ENCODE data around the gene ANKRD62.

ANKRD62 gene

DNA sequence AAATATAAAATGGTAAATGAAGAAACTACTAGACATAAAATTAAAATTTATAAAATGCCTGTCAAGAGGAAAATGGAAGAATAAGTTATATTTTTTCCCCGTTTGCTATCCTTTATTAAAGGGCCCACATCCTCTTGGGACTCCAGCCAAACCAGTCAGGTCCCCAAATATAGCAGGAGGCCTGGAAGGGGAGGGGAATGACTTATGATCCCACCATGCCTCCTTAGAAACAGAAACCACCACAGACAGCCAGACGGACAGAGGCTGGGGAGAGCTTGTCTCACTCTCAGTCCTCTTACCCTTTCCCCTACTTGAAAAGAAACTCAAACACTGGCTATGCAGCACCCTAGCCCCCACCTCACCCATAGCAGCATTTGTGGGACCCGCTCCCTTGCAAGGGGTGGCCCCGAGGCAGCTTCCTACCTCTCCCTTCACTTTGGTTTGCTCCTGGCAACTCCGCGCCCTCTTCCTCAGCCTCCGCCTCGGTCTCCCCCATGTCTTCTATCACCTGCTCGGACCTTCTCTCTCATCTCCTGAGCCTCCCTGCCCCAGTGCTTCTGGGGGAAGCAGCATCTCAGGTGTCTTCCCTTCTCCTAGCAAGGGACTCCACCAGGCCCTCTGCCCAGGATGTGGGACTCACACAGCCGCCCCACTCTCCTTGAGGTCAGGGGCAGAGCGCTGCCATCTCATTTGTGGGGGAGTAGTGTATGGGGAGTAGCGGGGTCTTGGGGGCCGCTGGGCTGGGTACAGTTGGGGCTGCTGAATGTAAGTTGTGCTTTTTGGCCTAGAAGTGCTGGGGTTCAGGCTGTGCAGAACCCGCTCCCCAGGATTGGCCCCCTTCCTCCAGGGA, 37.4 kb upstream of the ANKRD62 start:
- no peaks in the 10 kb centered on the region for H3K36me3 ChIP-seq (ENCODE audit: control insufficient read depth, insufficient read depth, low read length)
- no peak for DNase-seq
- H3K4me1 ChIP-seq (ENCODE audit: control insufficient read depth, insufficient read depth, low read length, poor library complexity, severe bottlenecking) = no peaks in the 10 kb centered on the region

DNA sequence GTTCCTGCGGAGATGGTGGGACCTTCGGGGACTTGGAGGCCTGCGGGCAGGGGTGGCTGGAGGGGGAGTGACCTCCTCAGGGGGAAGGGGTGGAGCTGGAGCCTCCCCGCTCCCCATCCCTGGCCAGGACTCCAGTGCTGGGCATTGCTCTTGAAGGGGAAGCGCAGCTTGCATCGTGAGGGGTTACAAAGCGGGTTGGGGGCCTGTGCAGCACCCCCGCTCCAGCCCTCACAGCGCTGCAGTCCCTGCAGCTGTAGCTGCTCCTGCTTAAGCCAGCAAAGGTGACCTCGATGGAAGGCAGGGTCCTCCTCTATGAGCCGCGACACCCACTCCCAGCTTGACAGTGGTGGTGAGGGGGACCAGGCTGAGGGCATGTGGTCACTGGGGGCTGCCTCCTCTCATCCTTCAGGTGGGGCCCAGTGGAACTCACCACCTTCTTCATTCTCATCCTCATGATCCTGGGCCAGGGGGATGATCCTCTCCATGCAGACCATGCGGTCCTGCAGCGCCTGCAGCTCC, 36.7 kb upstream of the ANKRD62 start:
- H3K36me3 ChIP-seq (ENCODE audit: control insufficient read depth, insufficient read depth, low read length) = no peaks in the 10 kb centered on the region

More for the DNA sequence above, 37.4 kb upstream of the ANKRD62 start:
- no peaks in the 10 kb centered on the region for H3K27me3 ChIP-seq (replicated peaks; ENCODE audit: control insufficient read depth, insufficient read depth, low read length, poor library complexity, severe bottlenecking)
- H3K27ac ChIP-seq (ENCODE audit: insufficient read depth, low read length, poor library complexity, severe bottlenecking) = no peak overlapping the region
- no peak overlapping the region for H3K4me3 ChIP-seq (ENCODE audit: insufficient read depth, low read depth, low read length, poor library complexity, severe bottlenecking)
- H3K9me3 ChIP-seq (ENCODE audit: control insufficient read depth, low read length) = no peaks in the 10 kb centered on the region

DNA sequence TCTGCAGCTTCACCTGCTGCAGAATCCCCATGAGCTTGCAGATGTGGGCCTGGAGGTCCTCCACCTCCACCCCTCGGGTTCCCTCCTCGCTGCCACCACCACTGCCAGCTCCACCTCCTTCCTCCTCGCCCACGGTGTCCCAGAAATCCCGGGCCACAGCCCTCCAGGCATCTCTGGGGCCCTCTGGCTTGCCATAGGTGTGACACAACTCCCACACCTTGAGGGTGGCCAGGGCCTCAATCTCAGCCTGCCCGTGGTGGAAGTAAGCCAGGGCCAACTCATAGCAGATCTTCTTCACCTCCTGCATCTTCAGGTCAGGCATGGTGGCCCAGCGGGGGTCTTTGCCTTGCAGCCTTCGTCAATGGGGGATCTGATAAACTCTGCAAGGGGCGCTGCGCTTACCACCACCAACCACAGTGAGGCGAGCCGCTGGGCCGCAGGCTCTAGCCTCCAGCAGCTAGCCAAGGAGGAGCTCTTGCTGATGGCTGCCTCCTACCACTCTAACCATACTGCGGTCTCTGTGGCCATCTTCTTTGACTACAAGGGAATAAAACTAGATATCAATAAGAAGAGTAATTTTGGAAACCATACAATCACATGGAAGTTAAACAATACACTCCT, 36.1 kb upstream of the ANKRD62 start:
- no peaks in the 10 kb centered on the region for H3K4me1 ChIP-seq (ENCODE audit: control insufficient read depth, insufficient read depth, low read length, poor library complexity, severe bottlenecking)
- no peak for DNase-seq

More for the DNA sequence above, 36.7 kb upstream of the ANKRD62 start:
- Histone ChIP-seq H3K4me3 (ENCODE audit: insufficient read depth, low read depth, low read length, poor library complexity, severe bottlenecking) (no peak overlapping the region), H3K27ac (ENCODE audit: insufficient read depth, low read length, poor library complexity, severe bottlenecking) (no peak overlapping the region), H3K9me3 (ENCODE audit: control insufficient read depth, low read length) (no peaks in the 10 kb centered on the region), H3K4me1 (ENCODE audit: control insufficient read depth, insufficient read depth, low read length, poor library complexity, severe bottlenecking) (no peaks in the 10 kb centered on the region), H3K27me3 (replicated peaks; ENCODE audit: control insufficient read depth, insufficient read depth, low read length, poor library complexity, severe bottlenecking) (no peaks in the 10 kb centered on the region)
- no peak for DNase-seq

DNA sequence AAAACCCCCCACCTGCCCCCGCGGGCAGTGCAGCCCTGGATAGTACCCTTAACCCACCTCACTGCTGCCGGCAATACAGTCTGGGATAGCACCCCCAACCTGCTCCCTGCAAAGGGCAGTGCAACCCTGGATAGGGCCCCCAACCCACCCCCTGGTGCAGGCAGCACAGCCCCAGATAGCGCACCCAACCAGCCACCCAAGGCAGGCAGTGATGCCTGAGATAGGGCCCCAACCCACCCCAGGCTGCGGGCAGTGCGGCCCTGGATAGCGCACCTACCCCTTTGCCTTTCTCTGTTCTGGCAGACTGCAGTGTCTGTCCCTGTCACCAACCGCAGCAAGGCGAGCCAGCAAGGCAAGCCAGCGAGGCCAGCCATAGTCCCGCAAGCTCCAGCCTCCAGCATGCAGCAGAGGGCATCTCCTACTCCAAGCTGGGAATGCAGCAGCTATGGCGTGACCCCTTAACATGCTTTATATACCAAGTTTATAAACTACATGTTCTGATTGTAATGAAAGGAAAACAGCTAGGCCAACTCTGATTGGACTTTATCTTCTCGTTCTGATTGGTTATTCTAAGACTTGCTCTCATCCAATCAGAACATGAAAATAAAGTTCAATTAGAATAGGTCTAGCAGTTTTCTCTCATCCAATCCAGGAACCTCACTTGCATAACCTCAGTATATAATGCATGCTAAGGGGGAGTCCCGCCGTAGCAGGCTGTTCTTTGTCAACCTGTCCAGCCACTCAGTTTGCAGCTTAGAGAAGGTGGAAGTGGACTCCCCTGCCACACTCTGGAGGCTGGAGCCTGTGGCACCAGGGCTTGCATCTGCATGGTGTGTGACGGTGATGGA, 34.1 kb upstream of the ANKRD62 start:
- no peaks in the 10 kb centered on the region for H3K4me1 ChIP-seq (ENCODE audit: control insufficient read depth, insufficient read depth, low read length, poor library complexity, severe bottlenecking)
- no peaks in the 10 kb centered on the region for H3K27me3 ChIP-seq (replicated peaks; ENCODE audit: control insufficient read depth, insufficient read depth, low read length, poor library complexity, severe bottlenecking)
- no peak for DNase-seq
- no peaks in the 10 kb centered on the region for H3K9me3 ChIP-seq (ENCODE audit: control insufficient read depth, low read length)
- H3K36me3 ChIP-seq (ENCODE audit: control insufficient read depth, insufficient read depth, low read length) = no peaks in the 10 kb centered on the region
- H3K27ac ChIP-seq (ENCODE audit: insufficient read depth, low read length, poor library complexity, severe bottlenecking) = no peak overlapping the region
- no peak overlapping the region for H3K4me3 ChIP-seq (ENCODE audit: insufficient read depth, low read depth, low read length, poor library complexity, severe bottlenecking)

More for the DNA sequence above, 36.1 kb upstream of the ANKRD62 start:
- Histone ChIP-seq H3K27me3 (replicated peaks; ENCODE audit: control insufficient read depth, insufficient read depth, low read length, poor library complexity, severe bottlenecking) (no peaks in the 10 kb centered on the region), H3K9me3 (ENCODE audit: control insufficient read depth, low read length) (no peaks in the 10 kb centered on the region), H3K36me3 (ENCODE audit: control insufficient read depth, insufficient read depth, low read length) (no peaks in the 10 kb centered on the region), H3K4me3 (ENCODE audit: insufficient read depth, low read depth, low read length, poor library complexity, severe bottlenecking) (no peak overlapping the region), H3K27ac (ENCODE audit: insufficient read depth, low read length, poor library complexity, severe bottlenecking) (no peak overlapping the region)

DNA sequence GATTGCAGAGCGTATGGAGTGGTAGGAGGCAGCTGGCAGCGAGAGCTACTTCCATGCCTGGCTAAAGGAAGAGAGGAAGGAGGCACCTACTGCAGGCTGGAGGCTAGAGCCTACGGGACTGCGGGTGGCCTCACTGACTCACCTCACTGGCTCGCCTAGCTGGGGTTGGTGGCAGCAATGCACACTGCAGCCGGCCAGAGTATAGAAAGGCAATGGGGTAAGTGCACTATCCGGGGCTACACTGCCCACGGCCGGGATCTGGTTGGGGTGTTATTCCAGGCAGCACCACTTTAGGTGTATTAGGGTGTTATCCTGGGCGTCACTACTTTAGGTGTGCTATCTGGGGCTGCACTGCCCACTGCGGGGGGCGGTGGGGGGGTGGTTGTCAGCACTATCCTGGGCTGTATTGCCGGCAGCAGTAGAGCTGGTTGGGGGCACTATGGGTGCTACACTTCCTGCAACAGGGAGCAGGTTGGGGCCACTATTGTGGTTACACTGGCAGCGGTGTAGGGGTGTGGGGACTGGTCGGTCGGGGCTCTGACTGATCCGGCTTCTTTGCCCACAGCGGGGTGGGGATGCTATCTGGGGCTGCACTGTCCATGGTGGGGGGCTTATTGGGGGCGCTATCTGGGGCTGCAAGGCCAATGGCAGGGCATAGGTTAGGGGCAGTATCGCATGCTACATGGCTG, 33.3 kb upstream of the ANKRD62 start:
- Histone ChIP-seq H3K9me3 (ENCODE audit: control insufficient read depth, low read length) (no peaks in the 10 kb centered on the region), H3K27ac (ENCODE audit: insufficient read depth, low read length, poor library complexity, severe bottlenecking) (no peak overlapping the region), H3K27me3 (replicated peaks; ENCODE audit: control insufficient read depth, insufficient read depth, low read length, poor library complexity, severe bottlenecking) (no peaks in the 10 kb centered on the region), H3K36me3 (ENCODE audit: control insufficient read depth, insufficient read depth, low read length) (no peaks in the 10 kb centered on the region), H3K4me3 (ENCODE audit: insufficient read depth, low read depth, low read length, poor library complexity, severe bottlenecking) (no peak overlapping the region), H3K4me1 (ENCODE audit: control insufficient read depth, insufficient read depth, low read length, poor library complexity, severe bottlenecking) (no peaks in the 10 kb centered on the region)
- no peak for DNase-seq

DNA sequence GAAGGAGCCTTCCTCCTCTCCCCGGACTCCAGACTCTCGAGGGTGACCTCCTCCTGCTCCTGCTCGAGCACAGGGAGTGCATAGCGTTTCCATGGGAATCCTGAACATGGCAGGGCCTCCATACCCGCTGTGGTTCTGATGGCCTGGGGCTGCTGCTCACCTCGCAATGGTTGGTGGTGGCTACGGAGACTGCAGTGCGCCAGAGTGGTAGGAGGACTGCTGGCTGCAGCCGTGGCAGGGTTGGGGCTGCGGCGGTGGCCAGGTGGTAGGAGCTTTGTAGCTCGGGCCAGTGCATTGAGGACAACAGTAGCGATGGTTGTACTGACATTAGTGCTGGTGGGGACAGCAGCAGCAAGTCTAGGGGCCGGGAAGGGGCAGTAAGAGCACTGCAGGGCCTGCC, 32.0 kb upstream of the ANKRD62 start:
- H3K27me3 ChIP-seq (replicated peaks; ENCODE audit: control insufficient read depth, insufficient read depth, low read length, poor library complexity, severe bottlenecking) = no peaks in the 10 kb centered on the region
- H3K27ac ChIP-seq (ENCODE audit: insufficient read depth, low read length, poor library complexity, severe bottlenecking) = no peak overlapping the region
- DNase-seq = no peak
- no peaks in the 10 kb centered on the region for H3K4me1 ChIP-seq (ENCODE audit: control insufficient read depth, insufficient read depth, low read length, poor library complexity, severe bottlenecking)
- no peaks in the 10 kb centered on the region for H3K9me3 ChIP-seq (ENCODE audit: control insufficient read depth, low read length)
- H3K4me3 ChIP-seq (ENCODE audit: insufficient read depth, low read depth, low read length, poor library complexity, severe bottlenecking) = no peak overlapping the region
- no peaks in the 10 kb centered on the region for H3K36me3 ChIP-seq (ENCODE audit: control insufficient read depth, insufficient read depth, low read length)

DNA sequence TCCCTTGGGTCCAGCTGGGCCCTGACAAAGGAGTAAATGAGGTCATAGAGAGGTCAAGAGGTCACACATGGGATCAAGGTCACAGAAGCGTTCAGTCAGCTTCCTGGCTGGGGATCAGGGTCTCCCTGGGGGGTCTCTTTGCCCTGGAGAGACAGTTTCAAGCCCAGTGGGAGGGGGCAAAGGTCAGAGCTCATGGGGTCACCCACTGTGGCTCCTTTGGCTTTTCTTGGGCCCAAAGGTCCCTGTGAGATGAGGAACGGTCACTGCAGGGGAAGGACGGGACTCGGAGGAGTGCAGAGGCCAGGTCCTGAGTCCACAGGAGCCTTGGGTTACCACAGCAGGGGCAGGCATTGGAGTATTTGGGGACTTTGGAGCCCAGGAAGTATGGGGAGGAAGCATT, 30.7 kb upstream of the ANKRD62 start:
- no peak overlapping the region for H3K4me3 ChIP-seq (ENCODE audit: insufficient read depth, low read depth, low read length, poor library complexity, severe bottlenecking)
- H3K27me3 ChIP-seq (replicated peaks; ENCODE audit: control insufficient read depth, insufficient read depth, low read length, poor library complexity, severe bottlenecking) = no peaks in the 10 kb centered on the region
- H3K4me1 ChIP-seq (ENCODE audit: control insufficient read depth, insufficient read depth, low read length, poor library complexity, severe bottlenecking) = no peaks in the 10 kb centered on the region
- no peaks in the 10 kb centered on the region for H3K9me3 ChIP-seq (ENCODE audit: control insufficient read depth, low read length)
- H3K36me3 ChIP-seq (ENCODE audit: control insufficient read depth, insufficient read depth, low read length) = no peaks in the 10 kb centered on the region
- no peak overlapping the region for H3K27ac ChIP-seq (ENCODE audit: insufficient read depth, low read length, poor library complexity, severe bottlenecking)
- DNase-seq = no peak

DNA sequence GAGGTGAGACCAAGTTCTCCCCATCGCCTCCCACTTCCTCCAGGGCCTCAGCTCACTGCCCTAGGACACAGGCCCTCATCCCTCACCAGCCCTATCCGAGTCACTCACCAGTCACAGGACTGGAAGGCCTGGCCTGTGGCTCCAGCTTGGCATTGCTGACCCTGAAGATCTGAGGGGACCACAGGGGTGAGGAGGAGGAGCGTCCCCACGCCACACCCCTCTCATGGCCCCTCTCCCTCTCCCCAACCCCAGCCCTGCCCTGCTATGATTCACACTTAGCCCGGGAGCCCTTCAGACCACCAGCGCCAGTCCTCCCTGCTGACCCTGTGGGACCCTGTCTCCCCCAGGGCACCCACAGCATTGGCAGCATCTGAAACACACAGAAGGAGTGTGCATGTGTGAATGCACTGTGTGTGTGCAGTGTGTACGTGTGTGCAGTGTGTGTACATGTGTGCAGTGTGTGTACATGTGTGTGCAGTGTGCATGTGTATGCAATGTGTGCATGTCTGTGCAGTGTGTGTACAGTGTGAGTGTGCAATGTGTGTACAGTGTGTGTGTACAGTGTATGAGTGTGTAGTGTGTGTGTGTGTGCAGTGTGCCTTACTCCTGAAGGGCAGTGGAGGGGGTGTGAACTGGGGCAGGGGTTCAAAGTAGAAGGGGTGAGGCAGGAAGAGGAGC, 29.4 kb upstream of the ANKRD62 start:
- no peak for DNase-seq
- H3K27me3 ChIP-seq (replicated peaks; ENCODE audit: control insufficient read depth, insufficient read depth, low read length, poor library complexity, severe bottlenecking) = no peaks in the 10 kb centered on the region
- no peaks in the 10 kb centered on the region for H3K4me1 ChIP-seq (ENCODE audit: control insufficient read depth, insufficient read depth, low read length, poor library complexity, severe bottlenecking)
- no peaks in the 10 kb centered on the region for H3K36me3 ChIP-seq (ENCODE audit: control insufficient read depth, insufficient read depth, low read length)
- H3K4me3 ChIP-seq (ENCODE audit: insufficient read depth, low read depth, low read length, poor library complexity, severe bottlenecking) = no peak overlapping the region
- no peak overlapping the region for H3K27ac ChIP-seq (ENCODE audit: insufficient read depth, low read length, poor library complexity, severe bottlenecking)
- H3K9me3 ChIP-seq (ENCODE audit: control insufficient read depth, low read length) = no peaks in the 10 kb centered on the region

DNA sequence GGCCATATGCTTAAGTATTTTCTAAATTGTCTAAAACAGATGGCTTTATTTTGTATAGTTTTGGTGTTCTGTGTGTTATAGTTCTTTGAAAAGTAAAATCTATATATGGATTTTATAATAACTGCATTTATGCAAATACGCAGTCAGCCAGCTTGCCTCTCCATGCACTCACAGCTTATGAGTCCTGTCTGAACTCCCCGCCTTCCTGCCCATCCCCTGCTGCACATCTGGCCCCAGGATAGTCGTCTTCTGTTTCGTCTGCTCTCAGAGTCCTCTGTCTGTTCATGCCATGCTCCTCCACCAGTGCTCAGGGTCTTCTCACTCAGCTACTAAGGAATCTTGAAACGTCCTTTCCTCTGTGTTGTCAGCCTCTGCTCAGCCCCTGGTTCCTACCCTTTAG, 28.2 kb upstream of the ANKRD62 start:
- no peaks in the 10 kb centered on the region for H3K27me3 ChIP-seq (replicated peaks; ENCODE audit: control insufficient read depth, insufficient read depth, low read length, poor library complexity, severe bottlenecking)
- no peak overlapping the region for H3K27ac ChIP-seq (ENCODE audit: insufficient read depth, low read length, poor library complexity, severe bottlenecking)
- H3K4me1 ChIP-seq (ENCODE audit: control insufficient read depth, insufficient read depth, low read length, poor library complexity, severe bottlenecking) = no peaks in the 10 kb centered on the region
- DNase-seq = no peak
- H3K36me3 ChIP-seq (ENCODE audit: control insufficient read depth, insufficient read depth, low read length) = no peaks in the 10 kb centered on the region
- no peak overlapping the region for H3K4me3 ChIP-seq (ENCODE audit: insufficient read depth, low read depth, low read length, poor library complexity, severe bottlenecking)
- H3K9me3 ChIP-seq (ENCODE audit: control insufficient read depth, low read length) = no peaks in the 10 kb centered on the region

Measured in effector memory CD4-positive, alpha-beta T cell (primary cell).